Activated T-cell treated with anti-CD3 and anti-CD28 coated beads, Interleukin-2, amount 50 U/mL, for 24 hours (primary cell): ENCODE data around the gene RSPH4A.

Experiments
- DNase-seq: peaks from one replicate; pipeline ENCODE4 v3.0.0-alpha.2; 2020
- H3K27ac Mint-ChIP-seq: 2 replicates; pipeline ENCODE4 v1.8.0; 2020; ENCODE audit warnings: mild to moderate bottlenecking, mixed read lengths
- H3K27me3 Mint-ChIP-seq: 2 replicates; pipeline ENCODE4 v1.8.0; 2020; ENCODE audit warnings: mixed read lengths
- H3K36me3 Mint-ChIP-seq: 2 replicates; pipeline ENCODE4 v1.8.0; 2020; ENCODE audit warnings: low read depth, mixed read lengths
- H3K4me1 Mint-ChIP-seq: 2 replicates; pipeline ENCODE4 v1.8.0; 2020; ENCODE audit warnings: low read depth, mixed read lengths
- H3K4me3 Mint-ChIP-seq: 2 replicates; pipeline ENCODE4 v1.8.0; 2020; ENCODE audit warnings: mild to moderate bottlenecking, moderate library complexity, mixed read lengths
- H3K9me3 Mint-ChIP-seq: 2 replicates; pipeline ENCODE4 v1.8.0; 2020; ENCODE audit warnings: mixed read lengths

The RSPH4A gene

GRCh38 chr6:116615937-116616736 is at the start of gene RSPH4A:
Gene RSPH4A (plus strand): TSS chr6:116616479. CDS start chr6:116616624, 145 bp downstream.
- DNase-seq = peak; percentile 66
- H3K4me1 Mint-ChIP-seq = peaks cover 16% of the 10 kb centered on the region

GRCh38 chr6:116568111-116568510 is 48.2 kb upstream of the RSPH4A start:
- Mint-ChIP-seq H3K27me3 (peaks cover 6% of the 10 kb centered on the region), H3K9me3 (no peaks in the 10 kb centered on the region), H3K27ac (no peak overlapping the region), H3K4me1 (peaks cover 40% of the 10 kb centered on the region), H3K36me3 (peaks cover 17% of the 10 kb centered on the region), H3K4me3 (no peak overlapping the region)
- no peak for DNase-seq

More at GRCh38 chr6:116615937-116616736, at the start of gene RSPH4A:
- Mint-ChIP-seq H3K27ac (no peak within 1 kb of the TSS), H3K27me3 (peaks cover 12% of the 10 kb centered on the region), H3K36me3 (no peaks in the 10 kb centered on the region), H3K9me3 (no peaks in the 10 kb centered on the region), H3K4me3 (peak within 1 kb of the TSS; percentile 76)

GRCh38 chr6:116568821-116569755 is 47.2 kb upstream of the RSPH4A start:
- peaks cover 50% of the 10 kb centered on the region for H3K4me1 Mint-ChIP-seq
- H3K4me3 Mint-ChIP-seq = peak overlapping the region; percentile 93
- peaks cover 1% of the 10 kb centered on the region for H3K27me3 Mint-ChIP-seq
- H3K27ac Mint-ChIP-seq = peak overlapping the region; percentile 3
- H3K9me3 Mint-ChIP-seq = no peaks in the 10 kb centered on the region
- DNase-seq = no peak
- peaks cover 24% of the 10 kb centered on the region for H3K36me3 Mint-ChIP-seq

GRCh38 chr6:116570856-116571682 is 45.2 kb upstream of the RSPH4A start, which contains the start of gene RWDD1:
Gene RWDD1 (plus strand): TSS chr6:116571504. CDS start chr6:116571583, 79 bp downstream.
- Mint-ChIP-seq H3K27ac (peak within 1 kb of the TSS; percentile 98), H3K4me1 (peaks cover 55% of the 10 kb centered on the region), H3K9me3 (no peaks in the 10 kb centered on the region), H3K4me3 (peak within 1 kb of the TSS; percentile 93), H3K36me3 (peaks cover 43% of the 10 kb centered on the region), H3K27me3 (no peaks in the 10 kb centered on the region)
- DNase-seq = peak; percentile 98

GRCh38 chr6:116571683-116572000 is 44.6 kb upstream of the RSPH4A start:
- Mint-ChIP-seq H3K4me3 (peak overlapping the region; percentile 93), H3K36me3 (peaks cover 49% of the 10 kb centered on the region), H3K27ac (peak overlapping the region; percentile 98), H3K27me3 (no peaks in the 10 kb centered on the region), H3K9me3 (no peaks in the 10 kb centered on the region), H3K4me1 (peaks cover 60% of the 10 kb centered on the region)
- no peak for DNase-seq

- peak overlapping the region; percentile 98 for H3K27ac Mint-ChIP-seq
- peaks cover 54% of the 10 kb centered on the region for H3K36me3 Mint-ChIP-seq
- H3K4me1 Mint-ChIP-seq = peaks cover 64% of the 10 kb centered on the region
- H3K27me3 Mint-ChIP-seq = no peaks in the 10 kb centered on the region
- DNase-seq = no peak
- peak overlapping the region; percentile 93 for H3K4me3 Mint-ChIP-seq
- H3K9me3 Mint-ChIP-seq = no peaks in the 10 kb centered on the region
These were observed 44.1 kb upstream of the RSPH4A start for GRCh38 chr6:116572162-116572561.

GRCh38 chr6:116575227-116575626 is 41.1 kb upstream of the RSPH4A start:
- no peak overlapping the region for H3K27ac Mint-ChIP-seq
- no peaks in the 10 kb centered on the region for H3K27me3 Mint-ChIP-seq
- no peaks in the 10 kb centered on the region for H3K9me3 Mint-ChIP-seq
- H3K36me3 Mint-ChIP-seq = peaks cover 83% of the 10 kb centered on the region
- DNase-seq = no peak
- H3K4me3 Mint-ChIP-seq = no peak overlapping the region
- peaks cover 63% of the 10 kb centered on the region for H3K4me1 Mint-ChIP-seq

- Mint-ChIP-seq H3K36me3 (peaks cover 83% of the 10 kb centered on the region), H3K4me3 (no peak overlapping the region), H3K27ac (no peak overlapping the region), H3K9me3 (no peaks in the 10 kb centered on the region), H3K27me3 (no peaks in the 10 kb centered on the region), H3K4me1 (peaks cover 58% of the 10 kb centered on the region)
- DNase-seq = no peak
These were observed 38.8 kb upstream of the RSPH4A start for GRCh38 chr6:116577486-116577885.

- Mint-ChIP-seq H3K4me3 (no peak overlapping the region), H3K4me1 (peaks cover 50% of the 10 kb centered on the region), H3K36me3 (peaks cover 90% of the 10 kb centered on the region)
These were observed 37.9 kb upstream of the RSPH4A start for GRCh38 chr6:116578335-116578734.

GRCh38 chr6:116579143-116579542 is 37.1 kb upstream of the RSPH4A start:
- Mint-ChIP-seq H3K36me3 (peaks cover 90% of the 10 kb centered on the region), H3K4me3 (no peak overlapping the region), H3K9me3 (no peaks in the 10 kb centered on the region), H3K27ac (no peak overlapping the region), H3K4me1 (peaks cover 42% of the 10 kb centered on the region), H3K27me3 (no peaks in the 10 kb centered on the region)
- DNase-seq = no peak

More at GRCh38 chr6:116578335-116578734, 37.9 kb upstream of the RSPH4A start:
- DNase-seq = no peak
- no peak overlapping the region for H3K27ac Mint-ChIP-seq
- no peaks in the 10 kb centered on the region for H3K27me3 Mint-ChIP-seq
- H3K9me3 Mint-ChIP-seq = no peaks in the 10 kb centered on the region

GRCh38 chr6:116580198-116580597 is 36.1 kb upstream of the RSPH4A start:
- no peak for DNase-seq
- H3K4me3 Mint-ChIP-seq = no peak overlapping the region
- no peaks in the 10 kb centered on the region for H3K27me3 Mint-ChIP-seq
- peaks cover 39% of the 10 kb centered on the region for H3K4me1 Mint-ChIP-seq
- H3K27ac Mint-ChIP-seq = no peak overlapping the region
- no peaks in the 10 kb centered on the region for H3K9me3 Mint-ChIP-seq
- peaks cover 91% of the 10 kb centered on the region for H3K36me3 Mint-ChIP-seq

- DNase-seq = no peak
- peaks cover 4% of the 10 kb centered on the region for H3K4me1 Mint-ChIP-seq
- no peaks in the 10 kb centered on the region for H3K9me3 Mint-ChIP-seq
- H3K4me3 Mint-ChIP-seq = no peak overlapping the region
- H3K27me3 Mint-ChIP-seq = no peaks in the 10 kb centered on the region
- H3K27ac Mint-ChIP-seq = no peak overlapping the region
- peaks cover 88% of the 10 kb centered on the region for H3K36me3 Mint-ChIP-seq
These were observed 30.0 kb upstream of the RSPH4A start for GRCh38 chr6:116586276-116586675.

- Mint-ChIP-seq H3K36me3 (peaks cover 88% of the 10 kb centered on the region), H3K4me3 (no peak overlapping the region), H3K4me1 (peaks cover 1% of the 10 kb centered on the region), H3K9me3 (no peaks in the 10 kb centered on the region), H3K27me3 (no peaks in the 10 kb centered on the region), H3K27ac (no peak overlapping the region)
- DNase-seq = no peak
These were observed 29.5 kb upstream of the RSPH4A start for GRCh38 chr6:116586738-116587137.

- Mint-ChIP-seq H3K27me3 (no peaks in the 10 kb centered on the region), H3K9me3 (no peaks in the 10 kb centered on the region), H3K4me1 (no peaks in the 10 kb centered on the region), H3K36me3 (peaks cover 87% of the 10 kb centered on the region), H3K27ac (no peak overlapping the region), H3K4me3 (no peak overlapping the region)
- DNase-seq = no peak
These were observed 21.0 kb upstream of the RSPH4A start for GRCh38 chr6:116595247-116595646.
